ENCODE measurements around the gene SYCE1.

SYCE1 gene

DNA sequence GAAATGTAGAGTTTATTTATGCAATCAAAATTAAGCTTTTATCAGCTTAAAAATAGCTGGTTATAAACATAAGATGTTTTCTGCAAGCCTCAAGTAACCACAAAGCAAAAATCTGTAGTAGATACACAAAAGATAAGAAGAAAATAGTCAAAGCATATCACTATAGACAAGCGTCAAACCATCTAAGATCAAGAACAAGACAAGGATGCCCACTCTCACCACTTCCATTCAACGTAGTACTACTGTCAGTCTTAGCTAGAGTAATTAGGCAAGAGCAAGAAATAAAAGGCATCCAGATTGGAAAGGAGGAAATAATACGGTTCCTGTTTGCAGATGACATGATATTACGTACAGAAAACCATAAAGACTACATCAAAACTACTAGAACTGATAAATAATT, 55.7 kb downstream of the SYCE1 start:
- Mint-ChIP-seq H3K36me3 (peaks cover 13% of the 10 kb centered on the region), H3K9me3 (ENCODE audit: low read depth) (peaks cover 7% of the 10 kb centered on the region), H3K4me3 (no peak overlapping the region), H3K4me1 (ENCODE audit: low read depth) (no peaks in the 10 kb centered on the region), H3K27ac (no peak overlapping the region), H3K27me3 (peaks cover 3% of the 10 kb centered on the region)

Data from activated naive CD8-positive, alpha-beta T cell (primary cell).